Spleen (tissue), 11 donors: ENCODE measurements around the gene NAGLU. TPM values are rescaled to one million over a fixed set of nuclear protein-coding genes. Genes with fewer than 3 reads are reported as not detected.
A peak's percentile ranks its signal among the peaks of the same experiment; 100 is the strongest.

Source experiments
- DNase-seq: peaks from one replicate; pipeline ENCODE4 v3.0.0-alpha.2; 2020
- H3K27ac ChIP-seq, 8 donors: fragments of 200-600 bp; sonication (generic) in 7 of 8; 1 replicate in 4 of 8; 2 replicates in 4 of 8; pipeline versions ENCODE4 v1.5.0 to v1.8.0; 2016 to 2021; ENCODE audit warnings: inconsistent platforms in 4 of 8, mild to moderate bottlenecking in 4 of 8, moderate library complexity in 1 of 8
- H3K27me3 ChIP-seq, 7 donors: fragments of 200-600 bp; sonication (generic) in 6 of 7; replicated peaks in 1 of 7; 1 replicate in 4 of 7; 2 replicates in 3 of 7; pipeline versions ENCODE4 v1.5.0 to v1.8.0; 2016 to 2021; ENCODE audit warnings: inconsistent platforms in 3 of 7, mild to moderate bottlenecking in 1 of 7
- H3K36me3 ChIP-seq, 6 donors: fragments of 200-600 bp; sonication (generic) in 5 of 6; 1 replicate in 4 of 6; 2 replicates in 2 of 6; pipeline versions ENCODE4 v1.5.0 to v1.8.0; 2016 to 2021; ENCODE audit warnings: inconsistent platforms in 2 of 6
- H3K4me1 ChIP-seq, 6 donors: fragments of 200-600 bp; sonication (generic) in 5 of 6; 1 replicate in 3 of 6; 2 replicates in 3 of 6; pipeline versions ENCODE4 v1.5.0 to v1.8.0; 2016 to 2021; ENCODE audit warnings: inconsistent platforms in 3 of 6
- H3K4me3 ChIP-seq, 8 donors: fragments of 200-600 bp; sonication (generic) in 7 of 8; 1 replicate in 4 of 8; 2 replicates in 4 of 8; pipeline versions ENCODE4 v1.5.0 to v1.8.0; 2016 to 2021; ENCODE audit warnings: inconsistent platforms in 4 of 8, mild to moderate bottlenecking in 4 of 8, moderate library complexity in 2 of 8
- H3K9me3 ChIP-seq, 8 donors: fragments of 200-600 bp; sonication (generic) in 7 of 8; 1 replicate in 4 of 8; 2 replicates in 4 of 8; pipeline versions ENCODE4 v1.5.0 to v1.8.0; 2016 to 2021; ENCODE audit warnings: inconsistent platforms in 4 of 8
- CTCF ChIP-seq, 11 experiments: fragments of 200-600 bp in 7 of 11; fragments of 450-650 bp in 4 of 11; sonication (generic) in 4 of 11; IDR thresholded peaks in 8 of 11; conservative IDR thresholded peaks in 3 of 11; 1 replicate in 7 of 11; 2 replicates in 4 of 11; pipeline versions ENCODE4 v1.4.0 to v1.8.0; 2016 to 2021; ENCODE audit warnings: antibody characterized with exemption in 11 of 11, inconsistent platforms in 4 of 11, mild to moderate bottlenecking in 1 of 11
- POLR2A ChIP-seq, 3 donors: fragments of 450-650 bp; IDR thresholded peaks; one replicate each; pipeline ENCODE4 v1.5.1; 2017; ENCODE audit warnings: antibody characterized with exemption in 3 of 3, mild to moderate bottlenecking in 1 of 3
- POLR2AphosphoS5 ChIP-seq, 3 donors: sonication (generic); formaldehyde crosslinking; IDR thresholded peaks; one replicate each; pipeline ENCODE4 v1.5.1; 2017; ENCODE audit warnings: antibody characterized with exemption in 3 of 3
- WGBS, 5 donors: extraction: QIAGEN DNeasy Blood & Tissue Kit in 3 of 5; methylation state at CpG; one replicate each; pipeline versions ENCODE4 v1.1.5 to v1.1.7; 2013 to 2018; 5-methylcytosine and 5-hydroxymethylcytosine counted together
- intact Hi-C: fragments of 100-400 bp; cut with DNase I; formaldehyde crosslinking; loops from one replicate; pipeline ENCODE4 v1.15.0; 2023; ENCODE audit warnings: low total_unique reads
- polyA plus RNA-seq, 3 donors: library from polyadenylated mRNA; stranded (reverse); fragments of 200-250 nt; gene quantifications; one replicate each; pipeline ENCODE4 v1.2.1, GENCODE V29; 2013
- total RNA-seq, 7 donors: library from RNA; depleted of rRNA in 3 of 7; stranded (reverse); fragments of >200 nt in 3 of 7; fragmentation: NEBNext Ultra II Directional in 4 of 7; extraction: Animal tissue kit (Norgen Biotek cat#: 25700) in 4 of 7; gene quantifications; one replicate each; pipeline versions ENCODE4 v1.1.0 to v1.2.1, GENCODE V29; 2016 to 2021
- donor health status: healthy with polysubstance abuse.
- donor health status: DM: no; HTN: no; CAD: no; lungs with moderate emphysema.
- donor health status: DM: no; HTN: no; CAD: no.
- donor health status: Bipolar disorder and iron deficiency.
- donor health status: healthy.
- donor health status: DM: no; HTN: no; CAD: no.
- donor health status: DM: yes; HTN: yes; CAD: no.

The NAGLU gene
- total and polyA plus RNA-seq, 10 donors: 27.3 to 61.0 (median 49.3) TPM

- TF ChIP-seq POLR2AphosphoS5 (IDR thresholded peaks at IDR 0.05) (peak; percentile 61 to 82 (median 80)), POLR2A (IDR thresholded peaks at IDR 0.05) (no peak), CTCF (IDR thresholded peaks at IDR 0.05 in 8 of 11, conservative IDR thresholded peaks at IDR 0.05 in 3 of 11) (peak; percentile 94 to 99 (median 97))
- Histone ChIP-seq H3K9me3 (no peaks in the 10 kb centered on the region), H3K36me3 (peaks cover 0 to 64% (median 30%) of the 10 kb centered on the region in 6 donors), H3K27me3 (no peaks in the 10 kb centered on the region), H3K27ac (peak overlapping the region in 7 of 8 donors; percentile 73 to 91 (median 86)), H3K4me3 (no peak overlapping the region), H3K4me1 (peaks cover 34 to 75% (median 66%) of the 10 kb centered on the region in 6 donors)
- intact Hi-C loops: loop anchor here (5.0 to 10.0 kb wide), 3 partner anchors 53 to 195 kb away; no protein-coding TSS in a partner anchor
- peak; percentile 94 for DNase-seq
- 5 to 9% (median 8%) methylated on average over 8 to 9 of the region's 9 CpGs for WGBS, 5 donors
Observed at GRCh38 chr17:42517516-42517915, 18.5 kb upstream of the NAGLU start.

DNA sequence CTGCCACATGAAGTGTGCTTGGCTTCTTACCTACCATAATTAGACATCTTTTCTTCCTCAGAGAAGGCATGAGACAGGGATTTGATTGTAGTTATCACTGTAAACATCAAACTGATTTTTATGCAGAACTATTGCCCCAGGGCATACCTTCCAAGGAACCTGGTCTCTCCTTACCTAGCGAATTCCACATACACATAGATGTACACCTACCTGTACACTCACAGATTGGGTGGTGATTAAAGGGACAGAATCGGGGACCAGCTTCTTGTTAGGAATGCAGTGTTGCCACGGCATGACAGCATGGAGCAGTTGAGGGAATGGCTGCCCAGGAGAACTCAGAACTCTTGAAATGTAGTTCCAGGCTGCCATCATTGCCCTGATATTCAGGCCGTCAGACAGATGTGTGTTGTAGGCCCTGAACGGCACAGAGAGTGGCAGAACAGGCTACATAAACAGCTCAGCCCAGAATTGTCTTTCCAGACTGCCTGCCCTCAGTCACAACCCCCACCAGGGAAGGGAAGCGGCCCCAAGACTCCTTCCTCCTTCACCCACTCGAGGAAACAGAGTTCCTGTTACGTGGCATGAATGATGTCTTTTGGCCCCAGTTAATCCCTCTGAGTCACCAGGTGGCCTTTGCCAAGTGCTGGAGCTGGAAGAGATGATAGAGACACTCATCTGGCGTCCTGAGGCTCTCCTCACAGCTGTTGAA lies 17.8 kb upstream of the NAGLU start:
- H3K27me3 ChIP-seq: no peaks in the 10 kb centered on the region
- intact Hi-C loops: loop anchor here (5.0 to 10.0 kb wide), 3 partner anchors 53 to 196 kb away; no protein-coding TSS in a partner anchor
- no peaks in the 10 kb centered on the region for H3K9me3 ChIP-seq
- peaks cover 0 to 67% (median 30%) of the 10 kb centered on the region in 6 donors for H3K36me3 ChIP-seq
- peak overlapping the region; percentile 55 to 91 (median 85) for H3K27ac ChIP-seq
- DNase-seq: peak; percentile 73
- H3K4me3 ChIP-seq: no peak overlapping the region
- peaks cover 35 to 76% (median 64%) of the 10 kb centered on the region in 6 donors for H3K4me1 ChIP-seq
- TF ChIP-seq POLR2A (IDR thresholded peaks at IDR 0.05): no peak
- TF ChIP-seq POLR2AphosphoS5 (IDR thresholded peaks at IDR 0.05): peak in 1 of 3 donors; percentile 81
- WGBS, 5 donors: 30 to 42% (median 38%) methylated on average over 8 to 9 of the region's 9 CpGs

GRCh38 chr17:42518755-42519545 lies 17.1 kb upstream of the NAGLU start:
- intact Hi-C loops: loop anchor here (5.0 to 10.0 kb wide), 3 partner anchors 54 to 197 kb away; no protein-coding TSS in a partner anchor
- H3K27ac ChIP-seq: peak overlapping the region; percentile 55 to 91 (median 85)
- H3K4me3 ChIP-seq: no peak overlapping the region
- DNase-seq: peak; percentile 76
- H3K27me3 ChIP-seq: no peaks in the 10 kb centered on the region
- peaks cover 0 to 64% (median 26%) of the 10 kb centered on the region in 6 donors for H3K36me3 ChIP-seq
- peaks cover 35 to 81% (median 65%) of the 10 kb centered on the region in 6 donors for H3K4me1 ChIP-seq
- H3K9me3 ChIP-seq: no peaks in the 10 kb centered on the region
- TF ChIP-seq POLR2A (IDR thresholded peaks at IDR 0.05) (no peak), CTCF (IDR thresholded peaks at IDR 0.05 in 8 of 11, conservative IDR thresholded peaks at IDR 0.05 in 3 of 11) (peak in 1 of 11 experiments; percentile 5), POLR2AphosphoS5 (IDR thresholded peaks at IDR 0.05) (no peak)
- 23 to 36% (median 24%) methylated on average over 6 of the region's 6 CpGs for WGBS, 5 donors

GRCh38 chr17:42519546-42520491 lies 16.2 kb upstream of the NAGLU start:
- Histone ChIP-seq H3K27ac (peak overlapping the region; percentile 55 to 91 (median 85)), H3K27me3 (no peaks in the 10 kb centered on the region), H3K4me3 (no peak overlapping the region), H3K4me1 (peaks cover 35 to 86% (median 65%) of the 10 kb centered on the region in 6 donors), H3K9me3 (no peaks in the 10 kb centered on the region), H3K36me3 (peaks cover 0 to 56% (median 17%) of the 10 kb centered on the region in 6 donors)
- intact Hi-C loops: loop anchor here (5.0 to 10.0 kb wide), 3 partner anchors 55 to 198 kb away; no protein-coding TSS in a partner anchor
- 49 to 64% (median 58%) methylated on average over 12 of the region's 12 CpGs for WGBS, 5 donors
- no peak for TF ChIP-seq CTCF (IDR thresholded peaks at IDR 0.05 in 8 of 11, conservative IDR thresholded peaks at IDR 0.05 in 3 of 11)
- peak; percentile 36 to 70 (median 65) for TF ChIP-seq POLR2AphosphoS5 (IDR thresholded peaks at IDR 0.05)
- DNase-seq: peak; percentile 76
